HG03139 (cell line): ENCODE results near the gene ZFP64.

Experiments used
- ATAC-seq: cut with Tn5 transposase; IDR thresholded peaks from one replicate; pipeline ENCODE4 v1.9.1; 2021; ENCODE audit not compliant: unreplicated experiment

ZFP64 gene

GRCh38 chr20:52110456-52110855 is 81.1 kb downstream of the ZFP64 start:
- no peak for ATAC-seq

GRCh38 chr20:52105442-52106422 is 85.8 kb downstream of the ZFP64 start:
- no peak for ATAC-seq

GRCh38 chr20:52104546-52105441 is 86.8 kb downstream of the ZFP64 start:
- ATAC-seq = no peak

GRCh38 chr20:52103913-52104545 is 87.5 kb downstream of the ZFP64 start:
- ATAC-seq = no peak

- no peak for ATAC-seq
These were observed 88.2 kb downstream of the ZFP64 start for GRCh38 chr20:52103335-52103912.

DNA sequence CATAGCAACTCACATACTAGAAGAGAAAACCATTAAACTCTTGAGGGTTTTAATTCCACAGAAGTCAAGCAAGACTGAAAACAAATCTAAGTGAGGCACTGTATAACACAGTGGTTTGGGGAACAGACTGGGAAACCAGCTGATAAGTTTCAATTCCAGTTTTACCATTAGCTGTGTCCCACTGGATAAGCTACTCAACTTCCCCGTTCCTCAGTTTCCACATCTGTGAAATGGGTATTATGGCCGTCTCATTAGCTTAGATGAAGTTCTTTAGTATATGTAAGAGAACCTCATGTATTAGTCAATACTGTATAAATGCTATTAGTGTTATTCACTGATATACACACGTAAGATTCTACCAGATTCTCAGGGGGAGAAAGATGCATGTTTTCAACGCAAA is 89.0 kb downstream of the ZFP64 start:
- ATAC-seq = no peak

DNA sequence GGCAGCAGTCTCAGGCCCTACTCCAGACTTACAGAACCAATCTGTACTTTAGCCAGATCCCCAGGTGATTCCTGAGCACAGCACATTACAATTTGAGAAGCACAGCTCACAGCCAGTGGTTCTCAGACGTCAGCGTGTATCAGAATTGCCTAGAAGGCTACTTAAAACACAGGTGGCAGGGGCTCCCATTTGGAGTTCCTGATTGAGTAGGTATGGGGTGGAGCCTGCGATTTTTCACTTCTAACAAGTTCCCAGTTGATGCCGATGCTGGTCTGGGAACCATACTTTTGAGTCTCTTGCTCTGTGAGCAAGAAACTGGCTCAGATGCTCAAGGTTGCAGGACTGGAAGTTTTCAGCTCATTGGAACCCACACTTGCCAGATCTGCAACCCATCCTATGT is 89.5 kb downstream of the ZFP64 start:
- ATAC-seq = no peak
